HepG2 (cell line): ENCODE results near the gene ZG16B.

Experiments used
- ATM ChIP-seq: fragments of 450-650 bp; IDR thresholded peaks from 2 replicates; pipeline ENCODE4 v1.7.1; 2017; ENCODE audit warnings: mild to moderate bottlenecking, borderline replicate concordance
- GABPA ChIP-seq, 2 experiments: IDR thresholded peaks; 2 replicates each; pipeline ENCODE4 v1.6.1; 2011 to 2016; ENCODE audit warnings: low read depth in 2 of 2, low read length in 1 of 2, missing biosample characterization in 1 of 2, missing genetic modification characterization in 1 of 2
- HES4 ChIP-seq: sonication (generic); formaldehyde crosslinking; IDR thresholded peaks from 2 replicates; pipeline ENCODE4 v1.9.0; 2021; ENCODE audit warnings: mild to moderate bottlenecking, missing genetic modification reagents, borderline replicate concordance
- NFRKB ChIP-seq: fragments of 450-650 bp; IDR thresholded peaks from 2 replicates; pipeline ENCODE4 v1.6.1; 2017
- SATB2 ChIP-seq: sonication (generic); formaldehyde crosslinking; IDR thresholded peaks from 2 replicates; pipeline ENCODE4 v1.5.0; 2020; ENCODE audit warnings: missing genetic modification reagents
- SRSF4 ChIP-seq: fragments of 200-400 bp; formaldehyde crosslinking; IDR thresholded peaks from one replicate; pipeline ENCODE4 v1.6.1; 2018; ENCODE audit warnings: mild to moderate bottlenecking, low read depth, low read length, moderate library complexity; ENCODE audit not compliant: poor library complexity, severe bottlenecking
- TBL1XR1 ChIP-seq: fragments of 150-350 bp; IDR thresholded peaks from 2 replicates; pipeline ENCODE4 v1.6.1; 2014; ENCODE audit warnings: borderline replicate concordance, low read length; ENCODE audit not compliant: partially characterized antibody
- TCF7 ChIP-seq: sonication (generic); IDR thresholded peaks from 2 replicates; pipeline ENCODE4 v1.6.1; 2016; ENCODE audit warnings: antibody characterized with exemption, low read depth
- ZNF703 ChIP-seq: sonication (generic); formaldehyde crosslinking; IDR thresholded peaks from 2 replicates; pipeline ENCODE4 v1.5.1; 2020; ENCODE audit warnings: missing genetic modification reagents, mild to moderate bottlenecking, moderate library complexity, borderline replicate concordance
- TF ChIP-seq, protein P1 (sequence below): sonication (generic); formaldehyde crosslinking; IDR thresholded peaks from 2 replicates; pipeline ENCODE4 v1.5.1; 2020; ENCODE audit warnings: mild to moderate bottlenecking, missing genetic modification reagents
- TF ChIP-seq, protein P2 (sequence below): sonication (generic); formaldehyde crosslinking; IDR thresholded peaks from 2 replicates; pipeline ENCODE4 v1.5.0; 2020; ENCODE audit warnings: mild to moderate bottlenecking, missing genetic modification reagents, moderate library complexity
- TF ChIP-seq, protein P3 (sequence below): sonication (generic); formaldehyde crosslinking; IDR thresholded peaks from 2 replicates; pipeline ENCODE4 v1.8.0; 2022; ENCODE audit warnings: low read depth, missing genetic modification reagents

DNA sequence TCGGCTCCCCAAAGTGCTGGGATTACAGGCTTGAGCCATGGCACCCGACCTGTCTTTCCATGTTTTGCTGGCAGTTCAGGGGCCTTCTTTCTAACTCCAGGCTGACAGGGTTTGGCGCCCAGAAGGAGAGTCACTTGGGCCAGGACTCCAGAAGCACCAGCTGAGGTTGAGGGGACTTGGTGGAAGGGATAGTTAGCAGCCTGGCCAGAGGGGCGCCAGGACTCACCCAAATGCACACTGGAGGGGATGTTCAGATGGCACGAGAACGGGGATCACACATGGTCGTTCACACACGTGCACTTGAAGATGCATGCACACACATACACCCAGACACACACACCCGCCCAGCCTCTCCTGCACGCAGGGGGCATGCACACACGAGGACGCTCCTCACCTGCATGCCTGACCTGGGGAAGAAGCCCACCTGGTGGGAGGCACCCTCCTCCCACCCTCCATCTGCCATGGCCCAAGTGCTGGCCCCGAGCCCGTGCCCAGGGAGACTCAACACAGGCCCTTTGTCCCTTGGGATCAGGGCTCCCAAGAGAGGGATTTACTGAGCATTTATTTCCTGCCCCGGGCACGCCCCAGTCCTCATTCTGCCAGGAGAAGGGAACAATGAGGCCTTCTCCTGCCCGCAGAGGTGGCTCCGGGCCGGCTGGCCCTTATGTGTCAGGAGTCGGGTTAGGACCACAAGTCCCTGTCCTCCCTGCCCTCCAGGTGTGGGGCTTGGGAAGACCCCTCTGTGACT, 15.4 kb upstream of the ZG16B start:
- no peak for TF ChIP-seq ZNF703 (CRISPR knock-in tag)
- no peak for TF ChIP-seq TCF7
- no peak for TF ChIP-seq HES4
- TF ChIP-seq, protein P1, sequence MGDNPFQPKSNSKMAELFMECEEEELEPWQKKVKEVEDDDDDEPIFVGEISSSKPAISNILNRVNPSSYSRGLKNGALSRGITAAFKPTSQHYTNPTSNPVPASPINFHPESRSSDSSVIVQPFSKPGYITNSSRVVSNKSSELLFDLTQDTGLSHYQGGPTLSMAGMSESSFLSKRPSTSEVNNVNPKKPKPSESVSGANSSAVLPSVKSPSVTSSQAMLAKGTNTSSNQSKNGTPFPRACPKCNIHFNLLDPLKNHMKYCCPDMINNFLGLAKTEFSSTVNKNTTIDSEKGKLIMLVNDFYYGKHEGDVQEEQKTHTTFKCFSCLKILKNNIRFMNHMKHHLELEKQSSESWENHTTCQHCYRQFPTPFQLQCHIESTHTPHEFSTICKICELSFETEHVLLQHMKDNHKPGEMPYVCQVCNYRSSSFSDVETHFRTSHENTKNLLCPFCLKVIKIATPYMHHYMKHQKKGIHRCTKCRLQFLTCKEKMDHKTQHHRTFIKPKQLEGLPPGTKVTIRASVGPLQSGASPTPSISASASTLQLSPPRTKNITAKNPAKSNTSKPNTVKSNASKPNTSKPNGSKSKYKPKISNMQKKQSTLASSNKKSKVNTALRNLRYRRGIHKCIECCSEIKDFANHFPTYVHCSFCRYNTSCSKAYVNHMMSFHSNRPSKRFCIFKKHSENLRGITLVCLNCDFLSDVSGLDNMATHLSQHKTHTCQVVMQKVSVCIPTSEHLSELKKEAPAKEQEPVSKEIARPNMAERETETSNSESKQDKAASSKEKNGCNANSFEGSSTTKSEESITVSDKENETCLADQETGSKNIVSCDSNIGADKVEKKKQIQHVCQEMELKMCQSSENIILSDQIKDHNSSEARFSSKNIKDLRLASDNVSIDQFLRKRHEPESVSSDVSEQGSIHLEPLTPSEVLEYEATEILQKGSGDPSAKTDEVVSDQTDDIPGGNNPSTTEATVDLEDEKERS (CRISPR knock-in tag), result no peak
- no peak for TF ChIP-seq TBL1XR1
- no peak for TF ChIP-seq SATB2 (CRISPR knock-in tag)
- TF ChIP-seq, protein P2, sequence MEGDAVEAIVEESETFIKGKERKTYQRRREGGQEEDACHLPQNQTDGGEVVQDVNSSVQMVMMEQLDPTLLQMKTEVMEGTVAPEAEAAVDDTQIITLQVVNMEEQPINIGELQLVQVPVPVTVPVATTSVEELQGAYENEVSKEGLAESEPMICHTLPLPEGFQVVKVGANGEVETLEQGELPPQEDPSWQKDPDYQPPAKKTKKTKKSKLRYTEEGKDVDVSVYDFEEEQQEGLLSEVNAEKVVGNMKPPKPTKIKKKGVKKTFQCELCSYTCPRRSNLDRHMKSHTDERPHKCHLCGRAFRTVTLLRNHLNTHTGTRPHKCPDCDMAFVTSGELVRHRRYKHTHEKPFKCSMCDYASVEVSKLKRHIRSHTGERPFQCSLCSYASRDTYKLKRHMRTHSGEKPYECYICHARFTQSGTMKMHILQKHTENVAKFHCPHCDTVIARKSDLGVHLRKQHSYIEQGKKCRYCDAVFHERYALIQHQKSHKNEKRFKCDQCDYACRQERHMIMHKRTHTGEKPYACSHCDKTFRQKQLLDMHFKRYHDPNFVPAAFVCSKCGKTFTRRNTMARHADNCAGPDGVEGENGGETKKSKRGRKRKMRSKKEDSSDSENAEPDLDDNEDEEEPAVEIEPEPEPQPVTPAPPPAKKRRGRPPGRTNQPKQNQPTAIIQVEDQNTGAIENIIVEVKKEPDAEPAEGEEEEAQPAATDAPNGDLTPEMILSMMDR (CRISPR knock-in tag), result no peak
- no peak for TF ChIP-seq ATM
- no peak for TF ChIP-seq SRSF4
- TF ChIP-seq, protein P3, sequence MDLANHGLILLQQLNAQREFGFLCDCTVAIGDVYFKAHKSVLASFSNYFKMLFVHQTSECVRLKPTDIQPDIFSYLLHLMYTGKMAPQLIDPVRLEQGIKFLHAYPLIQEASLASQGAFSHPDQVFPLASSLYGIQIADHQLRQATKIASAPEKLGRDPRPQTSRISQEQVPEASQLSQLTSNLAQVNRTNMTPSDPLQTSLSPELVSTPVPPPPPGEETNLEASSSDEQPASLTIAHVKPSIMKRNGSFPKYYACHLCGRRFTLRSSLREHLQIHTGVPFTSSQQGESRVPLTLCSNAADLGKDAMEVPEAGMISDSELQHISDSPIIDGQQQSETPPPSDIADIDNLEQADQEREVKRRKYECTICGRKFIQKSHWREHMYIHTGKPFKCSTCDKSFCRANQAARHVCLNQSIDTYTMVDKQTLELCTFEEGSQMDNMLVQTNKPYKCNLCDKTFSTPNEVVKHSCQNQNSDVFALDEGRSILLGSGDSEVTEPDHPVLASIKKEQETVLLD (CRISPR knock-in tag), result no peak
- no peak for TF ChIP-seq GABPA (IDR thresholded peaks at IDR 0.05; ENCODE audit: low read depth, low read length)
- no peak for TF ChIP-seq GABPA (CRISPR knock-in tag; IDR thresholded peaks at IDR 0.05; ENCODE audit: low read depth)
- TF ChIP-seq NFRKB, result no peak
